ENCODE measurements around the gene NPFFR1.

Gene NPFFR1

GRCh38 chr10:70212879-70213278 is 70.9 kb downstream of the NPFFR1 start:
- no peak for DNase-seq

- DNase-seq, result no peak
Measured at GRCh38 chr10:70212277-70212676, 71.5 kb downstream of the NPFFR1 start.

GRCh38 chr10:70206762-70207161 is 77.0 kb downstream of the NPFFR1 start:
- DNase-seq, result no peak

DNA sequence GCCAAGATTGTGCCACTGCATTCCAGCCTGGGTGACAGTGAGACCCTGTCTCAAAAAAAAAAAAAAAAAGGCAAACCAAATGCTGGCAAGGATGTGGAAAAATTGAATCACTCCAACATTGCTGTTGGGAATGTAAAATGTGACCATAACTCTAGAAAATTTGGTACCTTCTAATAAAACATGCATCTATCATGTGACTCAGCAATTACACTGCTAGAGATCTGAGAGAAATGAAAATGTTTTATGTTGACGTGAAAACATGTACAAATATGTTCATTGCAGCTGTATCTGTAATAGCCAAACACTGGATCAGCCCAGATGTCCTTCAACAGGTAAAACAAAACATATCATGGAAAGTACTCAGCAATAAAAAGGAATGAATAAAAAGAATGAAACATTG is 82.7 kb downstream of the NPFFR1 start:
- no peak for DNase-seq

DNA sequence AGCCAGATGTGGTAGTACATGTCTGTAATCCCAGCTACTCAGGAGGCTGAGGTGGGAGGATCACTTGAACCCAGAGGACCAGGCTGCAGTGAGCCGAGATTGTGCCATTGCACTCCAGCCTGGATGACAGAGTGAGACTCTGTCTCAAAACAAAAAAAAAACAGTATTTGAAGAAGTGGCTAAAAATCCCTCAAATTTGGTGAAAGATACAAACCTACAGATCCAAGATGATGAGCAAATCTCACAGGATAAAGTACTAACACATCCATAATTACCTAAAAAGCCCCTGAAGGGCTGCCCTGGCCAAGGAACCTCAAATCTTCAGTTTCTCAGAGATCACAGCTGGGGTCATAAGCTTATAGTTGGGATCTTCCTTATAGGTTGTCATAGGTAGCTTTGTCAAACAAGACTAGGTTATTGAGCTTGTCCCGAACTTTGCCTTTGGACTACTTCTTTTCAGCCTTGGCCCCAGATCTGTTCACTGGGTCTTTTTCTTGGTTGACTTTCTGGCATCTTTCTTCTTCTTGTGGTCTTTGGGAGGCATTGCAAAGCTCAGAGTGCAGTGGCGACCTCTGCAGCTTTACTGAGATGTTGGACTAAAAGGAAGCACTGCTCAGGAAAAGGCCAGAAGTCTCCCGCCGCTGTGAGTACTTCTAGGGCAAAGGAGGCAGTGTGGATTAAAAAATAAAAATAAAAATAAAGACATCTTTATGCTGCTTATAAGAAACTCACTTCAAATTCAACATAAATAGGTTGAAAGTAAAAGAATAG is 84.9 kb downstream of the NPFFR1 start:
- no peak for DNase-seq

All from DMS53 (cell line).